HAP-1 (cell line): ENCODE measurements around the gene ZDHHC11.
A peak's percentile ranks its signal among the peaks of the same experiment; 100 is the strongest.
"Not testable (repeated sequence)": the region's sequence is repeated elsewhere in the genome, so short reads cannot be mapped to it uniquely, and the experiment has no call there.

ENCODE experiments used
- DNase-seq, 2 experiments: peaks; one replicate each; pipeline ENCODE4 v3.0.0-alpha.2; 2016 to 2020; ENCODE audit warnings: low spot score in 2 of 2
- H3K27me3 ChIP-seq: fragments of 250-450 bp; sonication (Bioruptor Pico); 2 replicates; pipeline ENCODE4 v1.5.1; 2020; ENCODE audit warnings: low read depth, mild to moderate bottlenecking, moderate library complexity
- H3K36me3 ChIP-seq: fragments of 250-450 bp; sonication (Bioruptor Pico); replicated peaks from 2 replicates; pipeline ENCODE4 v1.5.1; 2020; ENCODE audit warnings: mild to moderate bottlenecking
- H3K4me1 ChIP-seq: fragments of 250-450 bp; sonication (Bioruptor Pico); 2 replicates; pipeline ENCODE4 v1.5.1; 2020; ENCODE audit warnings: mild to moderate bottlenecking
- H3K4me3 ChIP-seq: fragments of 250-450 bp; sonication (Bioruptor Pico); 2 replicates; pipeline ENCODE4 v1.5.1; 2020; ENCODE audit warnings: mild to moderate bottlenecking, moderate library complexity
- H3K9me3 ChIP-seq: fragments of 250-450 bp; sonication (Bioruptor Pico); 2 replicates; pipeline ENCODE4 v1.5.1; 2020; ENCODE audit warnings: mild to moderate bottlenecking, moderate library complexity
- in situ Hi-C: fragments of 300-500 bp; cut with MboI; formaldehyde crosslinking; loops from 3 replicates; pipeline ENCODE4 v1.14.3; 2020; ENCODE audit warnings: low sequenced_read_pairs, inconsistent platforms, mixed read lengths

Gene ZDHHC11

DNA sequence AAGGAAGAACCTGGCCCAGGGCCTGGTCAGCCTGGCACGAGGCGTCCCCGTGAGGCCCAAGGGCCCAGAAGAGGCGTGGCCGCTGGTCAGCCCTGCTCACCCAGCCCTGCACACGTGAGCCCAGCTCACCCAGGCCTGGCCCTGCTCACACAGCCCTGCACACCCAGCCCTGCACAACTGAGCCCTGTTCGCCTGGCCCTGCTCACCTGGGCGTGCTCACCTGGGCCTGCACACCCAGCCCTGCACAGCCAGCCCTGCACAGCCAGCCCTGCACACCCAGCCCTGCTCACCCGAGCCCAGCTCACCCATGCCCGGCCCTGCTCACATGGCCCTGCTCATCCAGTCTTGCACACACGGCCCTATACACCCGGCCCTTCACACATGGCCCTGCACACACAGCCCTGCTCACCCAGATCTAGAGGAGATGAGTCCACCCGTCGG, 2.1 kb downstream of the ZDHHC11 start:
- Histone ChIP-seq H3K27me3 (no peaks in the 10 kb centered on the region), H3K36me3 (no peaks in the 10 kb centered on the region), H3K4me3 (no peak overlapping the region), H3K9me3 (no peaks in the 10 kb centered on the region), H3K4me1 (no peaks in the 10 kb centered on the region)
- in situ Hi-C loops = no loop called here
- peak in 1 of 2 experiments; percentile 7 for DNase-seq

DNA sequence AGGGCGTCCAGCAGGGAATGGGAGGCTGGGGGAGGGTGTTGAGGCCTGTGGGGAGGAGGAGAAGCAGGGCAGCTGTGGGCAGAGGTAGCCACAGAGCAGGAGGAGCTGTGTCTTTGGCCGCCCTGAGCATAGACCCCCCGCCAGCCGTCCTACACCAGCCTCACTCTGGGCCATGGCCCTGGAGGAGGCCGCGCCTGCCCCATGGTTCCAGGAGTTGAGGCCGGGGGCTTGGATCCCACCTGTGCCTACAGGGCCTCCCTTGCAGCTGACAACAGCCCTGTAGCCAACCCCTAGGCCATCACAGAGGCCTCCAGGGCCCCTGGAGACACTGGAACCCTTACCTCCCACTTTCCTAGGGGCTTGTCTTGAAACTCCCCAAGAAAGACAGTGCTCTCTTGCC, 3.0 kb downstream of the ZDHHC11 start:
- H3K4me1 ChIP-seq, in situ Hi-C loops, H3K4me3 ChIP-seq, H3K36me3 ChIP-seq, H3K27me3 ChIP-seq, H3K9me3 ChIP-seq: not testable (repeated sequence)
- DNase-seq = peak in 1 of 2 experiments; percentile 6

DNA sequence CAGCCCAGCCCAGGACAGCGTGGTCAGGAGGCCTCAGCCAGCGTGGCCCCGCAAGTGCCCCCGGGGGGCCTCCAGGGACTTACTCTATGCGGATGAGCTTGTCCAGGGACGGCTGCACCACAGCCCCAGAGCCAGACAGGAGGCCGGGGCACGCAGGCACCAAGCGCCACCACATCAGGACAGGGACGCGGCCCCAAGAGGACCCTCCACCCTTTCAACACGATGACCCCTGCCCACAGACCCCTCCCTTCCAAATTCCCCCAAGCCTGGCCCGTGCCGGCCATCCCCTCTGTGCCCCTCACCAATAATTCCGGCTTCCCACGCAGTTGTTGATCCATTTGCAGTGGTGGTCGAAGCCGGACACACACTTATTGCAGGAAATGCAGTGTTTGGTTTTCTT, 3.6 kb downstream of the ZDHHC11 start:
- H3K36me3 ChIP-seq, H3K9me3 ChIP-seq, H3K27me3 ChIP-seq, in situ Hi-C loops, H3K4me1 ChIP-seq, H3K4me3 ChIP-seq: not testable (repeated sequence)
- peak in 1 of 2 experiments; percentile 4 for DNase-seq

DNA sequence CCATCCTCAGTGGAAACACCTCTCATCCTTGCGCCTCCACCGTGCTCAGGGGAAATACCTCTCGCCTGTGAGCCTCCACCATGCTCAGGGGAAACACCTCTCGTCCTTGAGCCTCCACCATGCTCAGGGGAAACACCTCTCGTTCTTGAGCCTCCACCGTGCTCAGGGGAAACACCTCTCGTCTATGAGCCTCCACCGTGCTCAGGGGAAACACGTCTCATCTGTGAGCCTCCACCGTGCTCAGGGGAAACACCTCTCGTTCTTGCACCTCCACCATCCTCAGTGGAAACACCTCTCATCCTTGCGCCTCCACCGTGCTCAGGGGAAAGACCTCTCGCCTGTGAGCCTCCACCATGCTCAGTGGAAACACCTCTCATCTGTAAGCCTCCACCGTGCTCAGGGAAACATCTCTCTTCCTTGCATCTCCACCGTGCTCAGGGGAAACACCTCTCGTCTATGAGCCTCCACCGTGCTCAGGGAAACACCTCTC, 4.1 kb downstream of the ZDHHC11 start:
- H3K27me3 ChIP-seq, in situ Hi-C loops, H3K36me3 ChIP-seq, H3K4me3 ChIP-seq, DNase-seq, H3K4me1 ChIP-seq, H3K9me3 ChIP-seq: not testable (repeated sequence)

DNA sequence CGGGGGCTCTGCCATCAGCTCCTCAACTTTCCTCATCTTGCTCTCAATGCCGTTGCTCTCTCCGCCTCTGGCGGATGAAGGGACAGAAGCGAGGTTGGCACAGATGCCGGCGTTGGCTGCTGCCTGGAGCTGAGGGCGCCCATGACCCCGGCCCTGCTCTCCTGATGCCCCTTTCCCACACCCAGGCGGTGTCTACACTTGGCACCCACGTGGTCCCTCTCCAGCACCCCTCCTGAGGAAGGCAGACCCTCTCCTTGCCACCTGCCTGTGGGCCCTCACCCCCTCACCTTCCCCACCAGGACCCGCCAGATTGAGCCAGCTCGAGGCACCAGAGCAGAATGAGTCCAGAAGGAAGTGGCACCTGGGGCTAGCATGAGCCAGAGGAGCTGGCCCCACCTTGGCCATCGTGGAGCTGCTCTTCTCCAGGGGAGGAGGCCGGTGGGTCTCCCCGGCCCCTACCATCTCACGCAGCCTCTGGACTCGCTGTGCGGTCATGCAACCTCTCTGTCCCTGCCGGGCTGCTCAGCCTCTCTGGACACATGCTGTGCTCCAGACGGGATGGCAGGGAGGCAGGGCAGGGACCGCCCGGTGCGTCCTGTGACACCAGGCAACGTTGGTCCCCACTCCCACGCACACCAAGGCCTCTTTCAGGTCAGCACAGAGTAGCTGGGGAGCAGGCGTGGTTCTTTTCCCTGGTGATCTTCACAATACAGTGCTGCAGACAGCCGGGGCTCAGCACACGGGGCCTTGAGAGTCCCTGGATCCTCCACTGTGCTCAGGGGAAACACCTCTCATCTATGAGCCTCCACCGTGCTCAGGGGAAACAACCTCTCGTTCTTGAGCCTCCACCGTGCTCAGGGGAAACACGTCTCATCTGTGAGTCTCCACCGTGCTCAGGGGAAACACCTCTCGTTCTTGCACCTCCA, 4.8 kb downstream of the ZDHHC11 start:
- H3K27me3 ChIP-seq, H3K4me3 ChIP-seq, H3K4me1 ChIP-seq, H3K36me3 ChIP-seq, H3K9me3 ChIP-seq, DNase-seq, in situ Hi-C loops: not testable (repeated sequence)

DNA sequence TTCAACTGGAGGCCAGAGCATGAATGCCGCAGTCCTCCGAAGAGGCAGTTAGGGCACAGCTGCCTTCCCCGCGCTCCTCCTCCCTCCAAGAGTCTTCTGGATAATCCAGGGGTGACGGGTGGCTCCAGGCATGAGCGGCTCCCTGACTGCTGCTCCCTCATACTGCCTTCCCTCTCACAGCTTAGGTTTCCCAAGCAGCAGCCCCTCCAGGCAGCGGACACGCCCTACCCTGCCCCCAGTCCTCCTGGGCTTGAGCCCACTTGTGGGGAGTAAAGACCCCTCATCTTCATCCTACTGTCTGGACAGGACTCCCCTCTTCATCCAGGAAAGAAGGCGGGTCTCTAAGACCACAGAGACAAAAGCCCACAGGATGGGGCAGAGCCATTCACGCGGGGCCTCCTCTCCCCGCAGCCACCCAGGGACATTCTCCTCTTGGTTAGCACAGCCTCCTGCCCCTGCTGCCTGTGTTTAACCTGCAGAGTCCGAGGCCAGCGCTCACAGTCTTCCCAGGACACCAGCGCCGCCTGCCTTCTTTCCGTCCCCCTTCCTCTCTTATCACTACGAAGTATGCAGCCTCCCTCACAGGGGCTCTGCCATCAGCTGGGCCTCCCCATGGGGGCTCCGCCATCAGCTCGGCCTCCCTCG, 5.6 kb downstream of the ZDHHC11 start:
- H3K4me1 ChIP-seq, H3K4me3 ChIP-seq, H3K27me3 ChIP-seq, in situ Hi-C loops, H3K36me3 ChIP-seq, DNase-seq, H3K9me3 ChIP-seq: not testable (repeated sequence)

DNA sequence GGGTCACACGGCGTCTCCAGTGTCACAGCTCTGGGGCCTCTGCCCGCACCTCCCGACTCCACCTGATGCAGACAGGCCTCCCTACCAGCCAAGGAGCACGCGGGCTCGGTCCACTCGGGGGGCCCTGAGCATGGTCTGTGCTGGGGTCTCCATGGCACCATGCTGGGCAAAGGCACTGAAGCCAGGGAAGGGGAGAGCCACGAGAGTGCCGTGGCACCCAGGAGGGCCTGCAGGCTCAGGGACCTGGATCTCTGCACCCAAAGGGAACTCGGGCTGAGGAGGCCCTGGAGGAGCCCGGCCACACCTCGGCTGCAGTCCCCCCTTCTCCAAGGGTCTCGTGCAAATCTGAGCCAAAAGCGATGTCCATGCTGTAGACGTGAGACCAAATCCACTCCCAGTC, 6.4 kb downstream of the ZDHHC11 start:
- not testable (repeated sequence) for H3K4me3 ChIP-seq, H3K27me3 ChIP-seq, H3K36me3 ChIP-seq, H3K4me1 ChIP-seq, DNase-seq, H3K9me3 ChIP-seq
- in situ Hi-C loops = loop anchor here (5.0 kb wide), 1 partner anchor 102 kb away; no protein-coding TSS in a partner anchor

DNA sequence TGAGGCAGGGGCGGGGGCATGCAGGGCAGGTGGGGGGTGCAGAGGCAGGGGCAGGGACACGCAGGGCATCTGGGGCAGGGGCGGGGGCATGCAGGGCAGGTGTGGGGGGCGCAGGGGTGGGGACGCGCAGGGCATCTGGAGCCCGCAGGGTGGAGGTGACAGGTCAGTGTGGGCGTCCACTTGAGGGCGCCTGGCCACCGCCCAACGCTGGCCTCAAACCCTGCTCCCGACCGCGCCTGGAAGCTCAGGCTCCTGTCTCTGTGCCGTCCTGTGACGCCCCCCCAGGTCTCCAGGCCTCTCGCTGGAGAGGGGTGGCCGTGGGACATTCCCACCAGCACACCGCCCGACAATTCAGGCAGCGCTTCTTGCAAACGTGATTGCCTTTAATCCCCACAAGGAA, 6.9 kb downstream of the ZDHHC11 start:
- H3K9me3 ChIP-seq, DNase-seq, H3K4me1 ChIP-seq, H3K27me3 ChIP-seq, H3K4me3 ChIP-seq, H3K36me3 ChIP-seq: not testable (repeated sequence)
- in situ Hi-C loops = loop anchor here (5.0 kb wide), 1 partner anchor 102 kb away; no protein-coding TSS in a partner anchor

DNA sequence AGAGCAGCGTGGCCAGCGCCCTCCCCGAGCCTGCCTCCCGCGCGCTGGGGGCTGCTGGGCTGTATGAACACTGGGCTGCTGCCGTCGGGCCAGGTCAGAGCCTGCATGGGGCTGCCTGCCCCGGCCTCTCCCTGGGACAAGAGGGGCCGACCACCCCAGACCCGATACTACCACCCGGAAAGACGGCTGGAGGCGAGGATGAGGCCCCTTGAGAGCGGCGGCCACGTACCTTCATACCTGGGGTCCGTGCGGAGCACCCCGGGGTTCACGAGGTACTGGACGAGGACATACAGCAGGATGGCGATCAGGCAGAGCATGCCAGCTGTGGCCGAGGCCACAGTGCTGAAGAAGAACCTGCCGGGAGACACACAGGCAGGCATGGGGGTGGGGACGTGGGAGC, 7.4 kb downstream of the ZDHHC11 start:
- not testable (repeated sequence) for H3K36me3 ChIP-seq, H3K4me1 ChIP-seq, H3K27me3 ChIP-seq, H3K9me3 ChIP-seq, H3K4me3 ChIP-seq, DNase-seq
- in situ Hi-C loops = loop anchor here (5.0 kb wide), 1 partner anchor 101 kb away; no protein-coding TSS in a partner anchor

DNA sequence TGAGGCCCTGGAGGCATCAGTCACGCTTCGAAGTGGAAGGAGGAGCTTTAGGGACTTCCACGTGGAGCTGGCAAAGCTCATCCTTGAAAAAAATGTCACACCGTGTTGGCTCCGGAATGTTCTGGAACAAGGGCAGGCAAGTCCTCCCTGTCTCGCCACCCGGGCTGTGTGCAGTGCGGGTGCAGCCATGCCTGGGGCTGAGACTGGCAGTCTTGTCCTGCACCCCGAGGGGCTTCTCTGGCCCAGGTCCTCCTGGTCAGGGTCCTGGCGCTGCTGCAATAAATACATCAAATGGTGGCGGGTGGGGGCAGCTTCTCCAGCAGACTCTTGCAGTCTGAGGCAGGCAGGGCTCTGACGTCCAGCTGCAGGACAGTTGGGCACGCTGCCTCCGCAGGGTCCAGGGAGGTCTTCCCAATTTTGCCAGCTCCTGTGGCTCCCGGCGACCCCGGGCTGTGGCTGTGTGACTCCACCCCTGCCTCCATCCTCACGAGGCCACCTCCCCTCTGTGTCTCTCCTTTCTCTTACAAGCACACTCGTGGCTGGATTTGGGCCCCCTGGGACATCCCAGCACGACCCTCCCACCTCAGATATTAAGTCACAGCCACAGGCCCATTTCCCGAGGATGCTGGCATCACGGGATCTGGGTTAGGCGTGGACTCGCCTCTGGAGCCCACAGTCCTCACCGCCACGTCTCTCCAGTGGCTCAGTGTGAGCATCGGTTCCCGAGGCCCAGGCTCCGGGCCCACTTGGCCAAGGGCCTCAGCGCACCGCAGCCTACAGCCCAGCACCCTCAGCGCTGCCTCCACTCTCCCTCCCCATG, 8.2 kb downstream of the ZDHHC11 start:
- H3K9me3 ChIP-seq, H3K4me3 ChIP-seq, H3K4me1 ChIP-seq, H3K36me3 ChIP-seq, H3K27me3 ChIP-seq, DNase-seq: not testable (repeated sequence)
- in situ Hi-C loops = loop anchor here (5.0 kb wide), 1 partner anchor 100 kb away; no protein-coding TSS in a partner anchor

DNA sequence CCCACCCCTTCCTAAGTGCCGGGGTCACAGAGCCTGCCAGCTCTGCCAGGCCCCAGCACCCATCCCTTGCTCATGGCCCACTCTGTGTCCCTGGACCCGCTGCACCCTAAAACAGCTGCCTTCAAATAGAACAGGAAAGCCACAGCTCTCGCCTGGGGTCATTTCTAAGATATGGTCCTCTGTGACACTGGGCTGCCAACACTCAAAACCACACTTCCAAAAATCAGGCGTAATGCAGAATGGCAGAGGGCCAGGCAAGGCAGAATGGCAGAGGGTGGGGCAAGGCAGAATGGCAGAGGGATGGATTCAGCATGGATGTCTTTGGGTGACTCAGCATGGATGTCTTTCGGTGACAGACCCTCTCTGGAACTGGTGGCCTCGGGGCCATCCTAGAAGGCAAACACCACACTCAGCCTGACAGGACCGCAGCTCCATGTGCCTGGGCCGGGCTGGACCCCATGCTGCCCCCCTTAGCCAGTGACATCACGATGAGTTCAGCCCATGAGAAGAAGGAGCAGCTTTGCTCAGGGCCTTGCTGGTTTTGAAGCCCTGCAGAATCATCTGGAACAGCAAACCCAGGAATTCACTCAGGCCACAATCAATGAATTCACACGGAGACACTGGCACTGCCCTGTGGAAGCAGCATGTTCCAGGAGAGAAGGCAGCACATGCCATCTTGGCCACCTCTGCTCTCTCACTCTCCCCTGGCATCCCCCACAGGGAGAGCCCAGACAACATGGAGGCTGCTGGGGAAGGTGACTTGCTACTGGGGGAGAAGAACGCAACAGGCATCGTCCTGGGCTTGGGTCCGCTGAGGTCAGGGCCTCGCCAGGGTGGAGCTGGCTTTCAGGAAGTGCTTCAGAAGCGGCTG, 9.0 kb downstream of the ZDHHC11 start:
- H3K9me3 ChIP-seq, DNase-seq, H3K27me3 ChIP-seq, H3K4me3 ChIP-seq, H3K36me3 ChIP-seq, H3K4me1 ChIP-seq: not testable (repeated sequence)
- in situ Hi-C loops = loop anchor here (5.0 kb wide), 1 partner anchor 99 kb away; no protein-coding TSS in a partner anchor

DNA sequence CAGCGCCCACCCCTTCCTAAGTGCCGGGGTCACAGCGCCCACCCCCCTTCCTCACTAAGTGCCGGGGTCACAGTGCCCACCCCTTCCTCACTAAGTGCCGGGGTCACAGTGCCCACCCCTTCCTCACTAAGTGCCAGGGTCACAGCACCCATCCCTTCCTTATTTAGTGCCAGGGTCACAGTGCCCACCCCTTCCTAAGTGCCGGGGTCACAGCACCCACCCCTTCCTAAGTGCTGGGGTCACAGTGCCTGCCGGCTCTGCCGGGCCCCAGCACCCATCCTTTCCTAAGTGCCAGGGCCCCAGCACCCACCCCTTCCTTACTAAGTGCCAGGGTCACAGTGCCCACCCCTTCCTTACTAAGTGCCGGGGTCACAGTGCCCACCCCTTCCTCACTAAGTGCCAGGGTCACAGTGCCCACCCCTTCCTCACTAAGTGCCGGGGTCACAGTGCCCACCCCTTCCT, 9.8 kb downstream of the ZDHHC11 start:
- H3K4me3 ChIP-seq, H3K9me3 ChIP-seq, H3K36me3 ChIP-seq, H3K27me3 ChIP-seq, DNase-seq, H3K4me1 ChIP-seq: not testable (repeated sequence)
- in situ Hi-C loops = loop anchor here (5.0 kb wide), 1 partner anchor 99 kb away; no protein-coding TSS in a partner anchor
